Measurements from ENCODE around the gene FARP1. TPM values are rescaled to one million over a fixed set of nuclear protein-coding genes. Genes with fewer than 3 reads are reported as not detected.
"Not testable (repeated sequence)": the region's sequence is repeated elsewhere in the genome, so short reads cannot be mapped to it uniquely, and the experiment has no call there.

Gene FARP1
- total RNA-seq, 2 donors from 2014 or later: 0.55 to 2.4 TPM

- H3K36me3 Mint-ChIP-seq (ENCODE audit: insufficient read depth in 2 of 2): no peaks in the 10 kb centered on the region
- DNase-seq (no peak), ATAC-seq (replicated peaks in 1 of 2) (no peak)
- peaks cover 10% of the 10 kb centered on the region for H3K4me1 Mint-ChIP-seq (ENCODE audit: low read depth)
- H3K27me3 Mint-ChIP-seq (ENCODE audit: low read depth): no peaks in the 10 kb centered on the region
- H3K27ac Mint-ChIP-seq: no peak overlapping the region
- H3K4me3 Mint-ChIP-seq: peak overlapping the region in 1 of 2 donors; percentile 18
- no peaks in the 10 kb centered on the region for H3K9me3 Mint-ChIP-seq
Measured at GRCh38 chr13:98411013-98411412, 268.1 kb downstream of the FARP1 start.

- Mint-ChIP-seq H3K27ac (no peak overlapping the region), H3K4me1 (ENCODE audit: low read depth) (peaks cover 10% of the 10 kb centered on the region), H3K4me3 (peak overlapping the region; percentile 58 to 59), H3K9me3 (peaks cover 0 to under 1% of the 10 kb centered on the region in 2 donors), H3K27me3 (ENCODE audit: low read depth) (no peaks in the 10 kb centered on the region), H3K36me3 (ENCODE audit: insufficient read depth in 2 of 2) (peaks cover 0 to under 1% of the 10 kb centered on the region in 2 donors)
- DNase-seq: no peak
- no peak for ATAC-seq (replicated peaks in 1 of 2)
Measured at GRCh38 chr13:98411617-98412265, 268.8 kb downstream of the FARP1 start.

DNA sequence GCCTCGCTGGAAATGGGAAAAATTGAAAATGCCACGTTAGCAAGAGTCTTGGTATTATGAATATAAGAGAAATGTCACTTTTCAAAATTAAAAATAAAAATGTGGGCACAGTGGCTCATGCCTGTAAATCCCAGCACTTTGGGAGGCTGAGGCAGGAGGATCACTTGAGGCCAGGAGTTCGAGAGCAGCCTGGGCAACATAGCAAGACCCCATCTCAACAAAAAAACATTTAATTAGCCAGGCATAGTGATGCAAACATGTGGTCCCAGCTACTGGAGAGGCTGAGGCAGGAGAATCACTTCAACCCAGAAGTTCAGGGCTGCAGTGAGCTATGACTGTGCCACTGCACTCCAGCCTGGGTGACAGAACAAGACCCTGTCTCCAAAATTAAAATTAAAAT, 270.4 kb downstream of the FARP1 start:
- not testable (repeated sequence) for H3K27ac Mint-ChIP-seq; DNase-seq; H3K9me3 Mint-ChIP-seq; H3K4me3 Mint-ChIP-seq; H3K36me3 Mint-ChIP-seq (ENCODE audit: insufficient read depth in 2 of 2); ATAC-seq (replicated peaks in 1 of 2); H3K27me3 Mint-ChIP-seq (ENCODE audit: low read depth)
- H3K4me1 Mint-ChIP-seq (ENCODE audit: low read depth): peaks cover 10% of the 10 kb centered on the region

GRCh38 chr13:98413796-98414195, 270.9 kb downstream of the FARP1 start:
- ATAC-seq (replicated peaks in 1 of 2): no peak
- peaks cover 10% of the 10 kb centered on the region for H3K4me1 Mint-ChIP-seq (ENCODE audit: low read depth)
- no peak overlapping the region for H3K4me3 Mint-ChIP-seq

DNA sequence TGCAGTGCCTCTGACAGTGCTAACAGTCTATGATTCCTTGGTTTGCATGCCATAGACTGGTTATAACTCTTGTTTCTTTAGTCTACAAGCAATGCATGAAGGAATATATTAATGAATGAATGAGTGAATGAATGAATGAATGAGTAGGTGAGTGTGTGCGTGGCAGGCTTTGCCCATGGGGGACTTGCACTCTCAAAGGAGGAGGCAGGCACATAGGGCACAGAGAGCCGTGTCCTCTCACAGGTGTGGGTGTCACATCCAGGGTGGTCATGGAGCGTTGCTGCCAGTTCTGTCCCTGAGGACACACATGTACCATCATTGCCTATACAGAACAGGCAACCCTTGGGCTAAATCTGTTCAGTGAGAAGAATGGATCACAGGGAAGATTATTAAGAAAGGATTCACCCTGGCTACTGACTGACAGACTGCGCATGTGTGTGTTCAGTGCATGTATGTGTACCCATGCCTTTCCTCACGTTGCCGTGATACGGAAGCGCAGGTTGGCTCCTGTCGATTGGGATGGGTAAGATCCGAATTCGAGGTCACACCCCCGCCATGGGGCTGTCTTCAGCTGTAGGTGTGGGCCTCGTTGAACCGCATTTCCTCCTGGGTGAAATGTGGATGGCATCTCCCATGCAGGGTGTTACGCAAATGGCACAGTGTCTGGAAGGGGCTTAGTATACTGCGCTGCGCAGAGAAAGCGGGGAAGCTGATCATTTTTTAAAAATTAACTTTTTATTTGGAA, 272.6 kb downstream of the FARP1 start:
- H3K27ac Mint-ChIP-seq: no peak overlapping the region
- H3K4me1 Mint-ChIP-seq (ENCODE audit: low read depth): peaks cover 10% of the 10 kb centered on the region
- DNase-seq (no peak), ATAC-seq (replicated peaks in 1 of 2) (no peak)
- H3K4me3 Mint-ChIP-seq: no peak overlapping the region
- peaks cover 0 to 4% of the 10 kb centered on the region in 2 donors for H3K36me3 Mint-ChIP-seq (ENCODE audit: insufficient read depth in 2 of 2)
- H3K9me3 Mint-ChIP-seq: peaks cover 3 to 4% of the 10 kb centered on the region in 2 donors
- no peaks in the 10 kb centered on the region for H3K27me3 Mint-ChIP-seq (ENCODE audit: low read depth)

More at GRCh38 chr13:98413796-98414195, 270.9 kb downstream of the FARP1 start:
- Mint-ChIP-seq H3K27me3 (ENCODE audit: low read depth) (no peaks in the 10 kb centered on the region), H3K36me3 (ENCODE audit: insufficient read depth in 2 of 2) (peaks cover 0 to 4% of the 10 kb centered on the region in 2 donors), H3K9me3 (peaks cover 3 to 4% of the 10 kb centered on the region in 2 donors), H3K27ac (no peak overlapping the region)
- no peak for DNase-seq

DNA sequence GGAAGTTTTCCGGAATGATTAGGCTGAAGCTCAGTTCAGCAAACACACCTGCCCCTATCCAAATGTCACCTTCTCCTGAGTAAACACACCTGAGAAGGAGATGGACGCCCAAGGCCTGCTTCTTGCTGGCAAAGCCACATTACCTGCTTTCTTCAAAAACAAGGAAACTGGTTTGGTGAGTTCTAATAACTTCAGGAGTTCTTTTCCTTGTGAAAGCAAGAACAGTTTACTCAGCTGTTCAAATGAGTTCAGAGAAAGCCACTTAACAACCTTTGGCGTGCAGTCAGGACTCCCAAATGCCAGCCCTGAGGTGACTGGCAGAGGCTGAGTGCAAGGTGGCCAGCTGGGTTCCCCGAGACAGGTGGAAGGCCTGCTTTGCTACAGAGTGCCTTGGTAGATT, 273.5 kb downstream of the FARP1 start:
- DNase-seq: no peak
- H3K4me1 Mint-ChIP-seq (ENCODE audit: low read depth): peaks cover 10% of the 10 kb centered on the region
- peaks cover 3 to 4% of the 10 kb centered on the region in 2 donors for H3K9me3 Mint-ChIP-seq
- H3K4me3 Mint-ChIP-seq: no peak overlapping the region
- no peak overlapping the region for H3K27ac Mint-ChIP-seq
- no peaks in the 10 kb centered on the region for H3K27me3 Mint-ChIP-seq (ENCODE audit: low read depth)
- ATAC-seq (replicated peaks in 1 of 2): no peak
- H3K36me3 Mint-ChIP-seq (ENCODE audit: insufficient read depth in 2 of 2): peaks cover 0 to 4% of the 10 kb centered on the region in 2 donors

GRCh38 chr13:98419786-98420553, 277.1 kb downstream of the FARP1 start:
- no peak overlapping the region for H3K4me3 Mint-ChIP-seq
- no peaks in the 10 kb centered on the region for H3K4me1 Mint-ChIP-seq (ENCODE audit: low read depth)
- no peak for DNase-seq
- H3K9me3 Mint-ChIP-seq: peaks cover 3 to 4% of the 10 kb centered on the region in 2 donors
- peaks cover 9% of the 10 kb centered on the region for H3K27me3 Mint-ChIP-seq (ENCODE audit: low read depth)
- peaks cover 0 to 4% of the 10 kb centered on the region in 2 donors for H3K36me3 Mint-ChIP-seq (ENCODE audit: insufficient read depth in 2 of 2)
- no peak for ATAC-seq (replicated peaks in 1 of 2)
- H3K27ac Mint-ChIP-seq: no peak overlapping the region

GRCh38 chr13:98420554-98421175, 277.8 kb downstream of the FARP1 start:
- no peak for ATAC-seq (replicated peaks in 1 of 2)
- Mint-ChIP-seq H3K4me1 (ENCODE audit: low read depth) (no peaks in the 10 kb centered on the region), H3K4me3 (no peak overlapping the region), H3K27me3 (ENCODE audit: low read depth) (peaks cover 9% of the 10 kb centered on the region), H3K36me3 (ENCODE audit: insufficient read depth in 2 of 2) (peaks cover 0 to 4% of the 10 kb centered on the region in 2 donors), H3K27ac (no peak overlapping the region), H3K9me3 (peaks cover 3 to 4% of the 10 kb centered on the region in 2 donors)
- DNase-seq: no peak

- H3K4me3 Mint-ChIP-seq: no peak overlapping the region
Measured at GRCh38 chr13:98422046-98422445, 279.2 kb downstream of the FARP1 start.

GRCh38 chr13:98423417-98423816, 280.5 kb downstream of the FARP1 start:
- ATAC-seq (replicated peaks in 1 of 2) (no peak), DNase-seq (no peak)
- Mint-ChIP-seq H3K9me3 (no peaks in the 10 kb centered on the region), H3K27ac (no peak overlapping the region), H3K27me3 (ENCODE audit: low read depth) (peaks cover 9% of the 10 kb centered on the region), H3K36me3 (ENCODE audit: insufficient read depth in 2 of 2) (no peaks in the 10 kb centered on the region), H3K4me3 (no peak overlapping the region), H3K4me1 (ENCODE audit: low read depth) (no peaks in the 10 kb centered on the region)

More at GRCh38 chr13:98422046-98422445, 279.2 kb downstream of the FARP1 start:
- Mint-ChIP-seq H3K9me3 (peaks cover under 1% of the 10 kb centered on the region in 2 donors), H3K36me3 (ENCODE audit: insufficient read depth in 2 of 2) (peaks cover 0 to under 1% of the 10 kb centered on the region in 2 donors), H3K27ac (no peak overlapping the region), H3K27me3 (ENCODE audit: low read depth) (peaks cover 9% of the 10 kb centered on the region), H3K4me1 (ENCODE audit: low read depth) (no peaks in the 10 kb centered on the region)
- DNase-seq (no peak), ATAC-seq (replicated peaks in 1 of 2) (no peak)

- Mint-ChIP-seq H3K36me3 (ENCODE audit: insufficient read depth in 2 of 2) (no peaks in the 10 kb centered on the region), H3K27me3 (ENCODE audit: low read depth) (peaks cover 10% of the 10 kb centered on the region), H3K4me1 (ENCODE audit: low read depth) (no peaks in the 10 kb centered on the region), H3K9me3 (no peaks in the 10 kb centered on the region), H3K4me3 (no peak overlapping the region), H3K27ac (no peak overlapping the region)
- ATAC-seq (replicated peaks in 1 of 2) (no peak), DNase-seq (no peak)
Measured at GRCh38 chr13:98427331-98427995, 284.6 kb downstream of the FARP1 start.

DNA sequence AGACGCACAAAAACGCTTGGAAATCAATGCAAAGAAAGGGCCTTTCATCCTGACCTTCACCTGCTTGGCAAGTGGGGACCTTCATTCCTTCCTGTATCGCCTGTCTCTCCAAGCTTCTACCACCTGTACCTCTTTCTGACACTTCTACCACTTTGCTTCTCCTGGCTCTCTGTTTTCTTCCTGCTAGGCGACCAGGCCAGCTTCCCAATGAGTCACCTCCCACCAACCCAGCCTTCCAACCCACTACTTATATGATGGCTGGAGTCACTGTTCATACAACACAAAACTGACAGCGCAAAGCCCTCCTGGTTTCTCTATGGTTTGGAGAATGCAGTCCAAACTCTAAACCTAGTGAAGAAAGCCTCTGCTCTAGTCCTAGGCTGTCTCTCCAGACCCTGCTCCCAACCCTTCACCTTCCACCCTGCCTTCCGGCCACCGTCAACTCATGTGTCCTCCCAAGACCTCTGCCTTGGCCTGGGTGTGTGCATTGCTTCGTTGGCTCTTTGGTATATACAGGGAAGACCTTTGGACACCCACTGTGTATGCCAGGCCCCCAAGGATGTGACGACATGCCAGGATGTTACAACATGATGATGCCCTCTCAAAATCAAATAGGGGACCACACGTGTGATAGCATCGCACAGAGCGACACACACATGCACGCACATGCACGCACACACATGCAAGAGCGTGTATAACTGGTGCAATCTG, 285.5 kb downstream of the FARP1 start:
- ATAC-seq (replicated peaks in 1 of 2) (no peak), DNase-seq (no peak)
- H3K9me3 Mint-ChIP-seq: no peaks in the 10 kb centered on the region
- H3K27me3 Mint-ChIP-seq (ENCODE audit: low read depth): peaks cover 10% of the 10 kb centered on the region
- H3K27ac Mint-ChIP-seq: no peak overlapping the region
- no peak overlapping the region for H3K4me3 Mint-ChIP-seq
- no peaks in the 10 kb centered on the region for H3K4me1 Mint-ChIP-seq (ENCODE audit: low read depth)
- no peaks in the 10 kb centered on the region for H3K36me3 Mint-ChIP-seq (ENCODE audit: insufficient read depth in 2 of 2)
